Glomerular visceral epithelial cell (primary cell): ENCODE data around the gene ZSWIM4.
A peak's percentile ranks its signal among the peaks of the same experiment; 100 is the strongest.

ENCODE experiments used
- DNase-seq: peaks from one replicate; pipeline ENCODE4 v3.0.0-alpha.2; 2016; ENCODE audit errors: extremely low spot score

The ZSWIM4 gene

DNA sequence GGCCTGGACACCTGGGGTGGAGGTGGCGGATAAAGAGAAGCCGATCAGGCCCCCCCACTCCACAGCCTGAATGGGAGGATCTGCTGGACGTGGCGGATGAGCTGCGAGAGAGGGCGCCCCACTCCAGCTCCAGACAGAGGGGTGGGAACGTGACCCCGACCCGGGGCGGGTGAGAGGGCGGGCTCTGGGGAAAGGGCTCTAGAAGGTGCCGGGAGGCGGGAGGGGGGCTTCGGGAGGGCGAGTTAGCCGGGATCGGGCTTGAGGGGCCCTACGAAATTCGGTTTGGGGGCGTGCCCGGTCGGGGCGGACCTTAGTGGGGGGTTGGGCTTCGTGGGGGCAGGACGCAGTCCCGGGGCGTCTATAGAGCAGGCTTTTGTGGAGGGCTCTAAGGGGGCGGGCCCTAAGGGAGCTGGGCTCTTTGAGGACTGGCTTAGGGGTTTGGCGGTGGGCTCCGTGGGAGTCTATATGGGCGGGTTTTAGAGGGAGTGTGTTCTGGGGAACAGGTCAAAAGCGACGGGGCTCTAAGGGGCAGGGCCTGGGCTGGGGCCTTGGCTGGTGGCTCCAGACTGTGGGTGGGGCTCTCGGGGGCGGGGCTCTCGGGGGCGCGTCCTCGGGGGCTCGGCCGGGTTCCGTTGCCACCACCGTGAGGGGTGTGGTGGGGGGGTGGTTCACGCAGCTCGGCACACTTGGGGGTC is 77.6 kb downstream of the ZSWIM4 start:
- DNase-seq, result no peak

DNA sequence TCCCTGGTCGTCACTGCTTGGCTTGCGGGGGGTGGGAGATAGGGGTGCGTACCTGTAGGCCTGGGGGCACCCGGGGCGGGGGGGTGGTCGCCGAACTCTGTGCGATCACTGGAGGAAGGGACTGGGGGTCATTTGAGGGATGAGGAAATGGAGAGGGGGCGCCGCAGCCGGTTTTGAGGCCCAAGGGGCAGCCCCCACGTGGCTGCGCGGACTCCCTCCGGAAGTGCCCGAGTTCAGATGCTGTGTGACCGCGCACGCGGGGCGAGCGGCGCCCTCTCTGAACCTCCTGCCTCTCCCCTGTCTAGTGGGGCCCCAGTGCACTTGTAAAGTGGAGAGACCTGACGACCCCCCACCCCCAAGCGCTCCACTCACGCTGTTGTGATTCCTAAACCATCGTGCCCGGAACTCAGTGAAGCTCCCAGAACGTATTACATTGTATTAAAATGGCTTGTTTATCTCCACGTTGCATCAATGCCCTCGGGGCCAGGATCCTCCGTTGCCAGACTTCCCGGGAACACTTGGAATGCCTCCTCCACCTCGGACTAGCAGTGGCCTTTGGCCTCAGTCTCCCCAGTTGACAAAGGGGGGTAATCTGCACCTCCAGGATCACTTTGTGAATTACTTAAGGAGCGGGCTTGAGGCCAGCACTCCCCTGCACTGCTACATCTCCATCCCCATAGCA is 78.7 kb downstream of the ZSWIM4 start:
- DNase-seq, result no peak

DNA sequence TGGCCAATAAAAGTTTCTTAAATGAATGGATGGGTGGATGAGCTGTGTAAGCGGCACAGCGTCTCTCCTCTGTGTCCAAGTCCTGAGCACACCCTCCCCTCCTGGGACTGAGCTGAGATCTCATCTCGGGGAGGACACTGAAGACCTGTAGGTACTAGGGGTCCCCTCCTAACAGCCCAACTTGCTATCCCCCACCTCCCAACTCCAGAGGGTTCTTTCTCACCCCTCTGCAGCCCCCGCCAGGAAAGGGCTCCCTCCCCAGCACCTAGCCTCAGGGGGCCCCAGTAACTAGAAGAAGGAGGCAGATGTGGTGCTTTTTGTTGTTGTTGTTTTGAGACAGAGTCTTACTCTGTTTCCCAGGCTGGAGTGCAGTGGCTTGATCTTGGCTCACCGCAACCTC is 80.6 kb downstream of the ZSWIM4 start:
- DNase-seq, result no peak

GRCh38 chr19:13876834-13877233 is 81.6 kb downstream of the ZSWIM4 start, which contains the start of gene NANOS3:
TSS of gene NANOS3 (plus strand) at chr19:13877134. CDS start at chr19:13877249, 115 bp downstream.
- DNase-seq, result no peak

- DNase-seq, result no peak
Measured at GRCh38 chr19:13877303-13877702, 82.1 kb downstream of the ZSWIM4 start.

GRCh38 chr19:13880059-13881043 is 85.1 kb downstream of the ZSWIM4 start:
- DNase-seq, result peak; percentile 98

DNA sequence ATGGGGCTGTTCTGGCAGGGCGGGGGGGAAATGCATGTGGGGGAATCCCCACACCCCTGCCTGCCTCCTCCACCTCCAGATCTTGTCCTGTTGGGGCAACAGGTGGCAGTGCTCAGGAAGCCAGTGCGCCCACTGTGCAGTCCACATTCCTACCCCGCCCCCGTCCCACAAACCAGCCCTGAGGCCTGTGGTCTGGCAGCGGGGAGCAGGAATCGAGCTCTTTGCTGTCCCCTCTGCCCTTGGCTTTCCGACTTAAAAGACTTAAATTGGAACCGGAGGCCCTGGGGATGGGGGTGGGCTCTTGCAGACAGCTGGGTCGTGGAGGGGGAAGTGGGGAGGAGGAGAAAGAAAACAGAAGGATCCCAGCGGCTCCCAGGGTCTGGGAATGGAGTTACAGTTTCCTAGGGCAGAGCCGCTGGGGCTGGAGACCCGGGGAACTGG is 86.0 kb downstream of the ZSWIM4 start:
- peak; percentile 29 for DNase-seq
